NK-92 (cell line): ENCODE data around the gene SEMA4F.

Experiments used
- DNase-seq: peaks from one replicate; lab custom pipeline; 2025; ENCODE audit not compliant: unreplicated experiment; lab: John Stamatoyannopoulos, UW

The SEMA4F gene

DNA sequence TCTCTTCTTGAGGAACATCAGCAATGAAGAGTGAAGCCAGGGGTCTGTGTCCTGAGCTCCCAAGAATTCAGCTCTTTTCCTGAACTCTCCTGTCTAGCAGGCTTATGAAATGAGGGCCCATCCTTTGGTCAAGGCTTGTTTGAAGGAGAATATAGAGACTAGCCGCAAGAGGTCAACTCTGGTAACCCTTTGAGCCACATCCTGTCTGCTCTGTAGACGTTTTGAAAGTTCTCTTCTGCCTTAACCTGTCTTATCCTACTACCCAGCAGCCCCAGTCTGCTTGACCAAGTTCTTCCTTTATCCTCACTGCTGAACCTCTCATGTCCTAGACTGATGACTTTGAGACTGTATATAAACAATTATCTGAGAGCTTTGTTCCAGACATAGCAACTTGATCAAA lies 5.4 kb downstream of the SEMA4F start:
- DNase-seq, result no peak

DNA sequence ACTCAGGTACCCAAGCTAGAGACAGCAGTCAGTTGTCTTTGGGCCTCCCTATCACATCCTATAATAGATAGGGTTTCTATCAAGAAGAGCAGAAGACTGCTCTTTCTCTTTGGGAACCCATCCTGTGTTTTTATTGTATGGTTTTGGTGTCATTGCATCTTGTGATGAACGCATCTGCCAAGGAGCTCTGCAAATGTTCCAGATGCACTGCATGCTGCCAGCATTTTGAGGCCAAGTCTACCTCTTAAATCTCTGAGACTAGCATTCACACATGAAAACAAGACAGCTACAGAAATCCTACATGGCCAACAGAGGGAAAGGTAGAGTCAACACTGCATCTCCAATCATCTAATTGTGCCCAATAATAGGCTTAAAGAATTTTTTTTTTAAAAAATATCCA lies 14.0 kb downstream of the SEMA4F start:
- DNase-seq, result no peak

DNA sequence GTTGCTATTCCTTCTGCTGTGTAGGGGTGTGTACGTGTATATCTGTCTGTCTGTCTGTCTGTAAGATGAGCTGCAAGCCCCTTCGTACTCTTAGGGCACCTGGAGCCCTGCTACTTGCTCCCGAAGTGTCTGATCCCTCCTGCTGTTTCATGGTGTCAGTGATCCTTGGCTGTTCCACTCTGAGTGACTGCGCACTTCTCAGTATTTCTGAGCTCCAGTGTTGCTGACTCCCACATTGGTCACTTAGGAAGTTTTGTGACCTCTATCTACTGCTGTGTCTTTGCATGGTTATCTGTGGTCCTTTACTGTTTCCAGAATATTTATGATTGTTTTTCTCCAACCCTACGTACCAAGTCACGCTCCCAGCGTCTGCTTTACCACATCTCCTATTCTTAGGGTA lies 16.2 kb downstream of the SEMA4F start:
- no peak for DNase-seq

DNA sequence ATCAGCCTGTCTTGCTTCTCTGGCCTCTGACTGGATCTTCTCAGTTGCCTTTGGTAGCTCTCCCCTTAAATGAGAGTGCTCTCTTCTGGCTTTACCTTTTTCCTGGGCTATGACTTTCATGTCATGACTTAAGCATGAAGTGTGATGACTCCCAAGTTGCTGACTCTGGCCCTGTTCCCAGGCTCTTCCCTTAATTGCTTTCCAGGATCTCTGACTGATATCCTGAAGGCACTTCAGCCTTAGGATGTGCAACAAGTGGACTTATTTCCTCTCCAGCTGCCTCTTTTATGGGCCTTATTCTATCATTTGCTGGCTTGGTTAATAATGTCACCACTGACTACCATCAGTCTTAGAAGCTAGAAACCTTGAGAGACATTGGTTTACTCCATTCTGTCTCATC lies 17.4 kb downstream of the SEMA4F start:
- no peak for DNase-seq

DNA sequence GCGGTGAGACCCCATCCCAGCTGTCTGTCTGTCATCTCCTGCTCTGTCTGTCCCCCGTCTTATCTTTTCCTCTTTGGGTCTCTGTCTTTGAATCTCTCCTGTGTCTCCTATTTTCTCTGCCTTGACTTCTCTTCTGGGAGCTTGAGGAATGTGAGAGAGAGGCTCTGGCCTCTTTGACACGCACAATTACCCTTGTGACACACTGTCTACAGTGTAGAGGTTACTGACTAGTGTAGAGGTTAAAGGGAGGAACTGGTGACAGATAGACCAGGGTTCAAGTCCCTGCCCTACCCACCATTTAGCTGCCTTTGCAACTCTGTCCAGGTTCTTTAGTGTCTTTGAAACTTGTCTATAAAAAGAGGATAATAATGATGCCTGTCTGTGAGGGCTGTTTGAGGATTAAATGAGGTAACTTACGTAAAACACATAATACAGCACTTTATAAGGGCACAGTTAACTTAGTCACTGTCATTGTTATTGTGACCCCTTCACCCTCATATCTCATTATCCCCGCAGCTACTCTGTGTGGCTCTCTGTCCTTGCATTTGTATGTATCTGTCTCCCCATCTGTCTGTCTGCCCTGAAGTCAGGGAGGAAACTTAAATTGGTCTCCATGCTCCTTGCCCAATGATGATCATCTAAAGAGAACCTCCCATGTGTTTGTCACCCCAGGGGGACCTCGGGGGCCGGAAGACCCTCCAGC lies 19.9 kb downstream of the SEMA4F start:
- DNase-seq, result no peak

DNA sequence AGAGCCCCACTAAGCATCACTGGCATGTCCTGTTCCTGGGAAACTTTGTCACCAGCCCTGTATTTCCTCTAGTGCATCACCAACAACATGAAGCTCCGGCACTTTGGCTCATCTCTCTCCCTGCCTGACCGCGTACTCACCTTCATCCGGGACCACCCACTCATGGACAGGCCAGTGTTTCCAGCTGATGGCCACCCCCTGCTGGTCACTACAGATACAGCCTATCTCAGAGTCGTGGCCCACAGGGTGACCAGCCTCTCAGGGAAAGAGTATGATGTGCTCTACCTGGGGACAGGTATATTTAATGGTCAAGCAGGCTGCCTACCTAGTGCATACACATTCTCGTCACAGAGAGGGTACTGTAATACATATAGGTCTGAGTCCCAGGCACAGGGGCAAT lies 21.0 kb downstream of the SEMA4F start:
- no peak for DNase-seq

DNA sequence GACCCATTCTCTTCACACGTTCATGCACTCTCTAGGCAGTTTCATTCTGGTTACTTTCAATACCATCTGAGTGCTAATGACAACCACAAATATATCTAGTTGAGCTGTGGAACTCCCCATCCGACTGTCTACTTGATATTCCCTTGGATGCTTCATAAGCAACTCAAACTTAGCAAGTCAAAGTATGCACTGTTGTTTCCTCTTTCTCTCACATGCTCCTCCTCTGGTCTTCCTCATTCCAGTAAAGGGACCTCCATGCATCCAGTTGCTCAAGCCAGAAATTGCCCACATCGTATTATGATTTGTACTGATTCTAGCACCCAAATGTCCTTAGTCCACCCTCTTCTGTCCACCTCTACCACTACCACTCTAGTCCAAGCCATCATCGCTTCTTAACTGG lies 22.3 kb downstream of the SEMA4F start:
- DNase-seq, result no peak

DNA sequence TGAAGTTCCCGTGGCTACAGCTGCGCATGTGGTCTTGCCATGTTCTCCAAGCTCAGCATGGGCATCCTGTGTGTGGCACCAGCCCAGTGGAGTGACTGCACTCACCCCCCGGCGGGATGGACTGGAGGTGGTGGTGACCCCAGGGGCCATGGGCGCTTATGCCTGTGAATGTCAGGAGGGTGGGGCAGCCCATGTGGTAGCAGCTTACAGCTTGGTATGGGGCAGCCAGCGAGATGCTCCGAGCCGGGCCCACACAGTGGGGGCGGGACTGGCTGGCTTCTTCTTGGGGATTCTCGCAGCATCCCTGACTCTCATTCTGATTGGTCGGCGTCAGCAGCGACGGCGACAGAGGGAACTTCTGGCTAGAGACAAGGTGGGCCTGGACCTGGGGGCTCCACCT lies 25.6 kb downstream of the SEMA4F start:
- no peak for DNase-seq

DNA sequence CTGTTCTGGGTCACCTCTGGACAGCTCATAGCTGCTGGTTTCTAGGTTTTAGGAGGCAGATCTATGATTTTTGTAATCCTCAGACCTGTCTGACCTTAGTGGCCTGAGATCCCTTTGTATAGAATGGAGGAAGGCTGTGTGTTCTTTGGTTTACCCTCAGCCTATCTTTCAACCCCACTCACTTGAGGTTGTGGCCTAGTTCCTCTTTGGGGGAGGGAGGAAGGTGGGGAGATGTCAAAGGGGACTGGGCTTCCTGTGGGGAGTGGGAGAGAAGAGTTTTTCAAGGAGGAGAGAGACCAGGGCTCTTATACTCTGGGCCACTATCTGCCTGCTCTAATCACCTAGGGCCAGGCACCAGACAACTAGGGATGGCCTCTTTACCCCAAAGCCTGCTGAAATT lies 28.5 kb downstream of the SEMA4F start:
- no peak for DNase-seq

DNA sequence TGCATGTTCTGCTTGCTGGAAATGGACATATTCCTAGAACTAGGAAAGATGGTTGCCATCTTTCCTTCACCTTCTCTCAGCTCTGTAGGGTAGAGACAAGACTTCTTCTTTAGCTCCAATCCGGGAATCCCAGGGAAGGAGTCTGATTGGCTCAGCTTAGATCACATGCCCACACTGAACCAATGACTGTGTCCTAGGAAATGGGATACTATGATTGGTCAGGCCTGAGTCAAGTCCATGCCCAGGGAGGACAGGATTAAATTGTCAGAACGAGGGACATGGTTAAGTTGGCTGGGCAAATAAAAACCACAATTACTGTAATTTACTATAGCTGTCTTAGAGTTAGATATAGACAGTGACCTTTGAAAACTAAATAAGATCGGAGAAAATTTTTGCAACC lies 31.4 kb downstream of the SEMA4F start:
- no peak for DNase-seq

DNA sequence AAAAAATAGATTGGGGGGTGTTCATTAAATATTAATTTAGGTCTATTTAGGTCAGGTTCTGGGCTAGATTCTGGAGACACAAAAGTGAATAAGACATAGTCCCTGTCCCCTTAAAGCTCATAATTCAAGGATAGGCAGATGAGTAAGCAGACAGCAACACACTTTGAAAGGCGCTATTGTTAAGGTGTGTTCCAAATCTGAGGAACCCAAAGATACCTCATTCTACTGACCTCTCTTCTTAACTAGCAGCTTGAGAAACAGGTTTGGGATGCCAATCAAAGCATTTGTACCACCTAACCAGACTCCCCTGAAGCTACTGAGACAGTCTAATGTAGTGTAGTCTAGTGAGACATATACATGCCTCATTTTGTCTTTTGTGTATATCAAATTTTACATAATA lies 34.8 kb downstream of the SEMA4F start:
- DNase-seq, result no peak

DNA sequence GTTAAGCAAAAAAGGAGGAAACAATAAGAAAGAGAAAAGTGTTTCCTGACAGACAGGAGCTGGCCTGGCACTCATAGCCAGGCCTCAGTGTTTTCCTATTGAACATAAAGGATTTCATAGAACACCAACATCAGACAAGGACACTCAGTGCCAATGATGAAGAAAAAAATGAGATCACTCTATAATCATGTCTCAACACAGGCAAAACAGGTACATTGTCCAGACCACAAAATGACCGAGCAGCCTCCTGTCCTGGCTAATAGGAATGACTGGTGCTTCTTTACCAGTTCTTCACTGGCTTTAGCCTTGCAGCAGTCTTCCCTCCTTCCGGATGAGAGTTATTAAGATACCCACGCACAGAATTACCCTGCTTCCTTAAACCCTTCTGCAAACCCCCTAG lies 35.6 kb downstream of the SEMA4F start:
- DNase-seq, result no peak

DNA sequence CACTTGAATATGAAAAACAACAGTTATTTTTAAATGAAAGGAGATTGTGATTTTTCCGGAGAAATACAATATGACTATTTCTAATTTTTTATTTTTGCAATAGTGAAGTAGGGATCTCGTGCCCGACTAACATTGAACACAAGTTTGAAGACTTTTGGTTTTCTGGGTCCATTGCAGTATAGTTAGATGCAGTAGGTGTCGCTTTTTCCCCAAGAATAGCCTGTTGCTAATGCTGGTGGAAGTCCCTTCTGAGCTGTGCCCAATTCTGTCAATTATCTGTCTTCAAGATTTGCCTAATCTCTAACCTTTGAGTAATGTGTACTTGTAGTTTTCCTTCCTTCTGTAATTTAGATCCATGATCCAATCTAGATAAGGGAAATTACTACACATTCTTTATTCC lies 36.5 kb downstream of the SEMA4F start:
- DNase-seq, result no peak

DNA sequence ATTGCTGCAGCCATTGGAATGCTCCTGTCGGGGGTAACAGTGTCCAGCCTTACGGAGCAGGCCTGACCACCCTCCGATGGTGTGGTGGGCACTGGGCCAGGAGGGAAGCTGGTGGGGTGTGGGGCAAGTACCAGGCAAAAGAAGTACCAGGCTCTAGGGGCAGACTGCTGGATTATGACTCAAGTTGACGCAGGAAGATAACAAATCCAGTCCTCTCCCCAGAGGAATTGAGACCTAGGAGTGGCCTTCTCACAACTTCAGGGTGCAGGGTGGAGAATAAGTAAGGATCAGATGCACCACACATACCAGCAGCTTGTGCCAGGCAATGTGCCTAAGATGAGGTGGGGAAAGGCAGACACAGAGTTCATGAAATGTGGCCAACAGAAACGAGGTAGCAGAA lies 37.9 kb downstream of the SEMA4F start:
- no peak for DNase-seq

DNA sequence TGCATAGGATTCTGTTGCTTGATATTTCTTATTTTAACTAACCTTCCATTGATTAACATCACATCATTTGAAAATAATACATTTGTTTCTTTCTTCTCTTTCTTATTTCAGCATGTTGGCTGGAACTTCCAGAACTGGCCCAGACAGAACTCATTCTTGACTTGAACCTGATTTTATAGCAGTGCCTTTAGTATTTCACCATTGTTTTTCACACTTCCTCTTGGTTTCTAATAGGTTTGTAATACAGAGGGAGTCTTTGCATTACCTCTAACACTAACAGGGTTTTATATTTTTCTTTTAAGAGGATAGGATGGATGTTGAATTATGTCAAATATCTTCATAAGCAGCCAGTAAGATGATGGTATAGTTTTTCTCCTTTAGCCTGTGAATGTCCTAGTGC lies 39.2 kb downstream of the SEMA4F start:
- no peak for DNase-seq

DNA sequence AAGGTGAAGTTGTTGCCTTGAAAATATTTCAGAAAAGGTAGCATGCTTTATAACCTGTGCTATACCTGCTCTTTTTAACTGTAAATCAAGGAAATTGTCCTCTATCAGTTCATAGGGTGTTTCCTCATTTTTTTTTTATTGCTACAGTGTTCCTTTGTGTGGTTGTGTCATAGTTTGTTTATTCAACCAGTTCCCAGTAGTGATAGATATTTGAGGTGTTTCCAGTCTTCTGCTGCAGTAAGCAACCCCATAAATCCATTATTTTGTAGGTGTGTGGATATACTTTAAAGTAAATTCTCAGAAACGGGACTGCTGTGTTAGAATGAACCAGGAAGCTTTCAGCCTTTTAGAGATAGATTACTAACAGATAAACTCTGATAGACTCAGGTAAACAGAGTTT lies 39.6 kb downstream of the SEMA4F start:
- no peak for DNase-seq

DNA sequence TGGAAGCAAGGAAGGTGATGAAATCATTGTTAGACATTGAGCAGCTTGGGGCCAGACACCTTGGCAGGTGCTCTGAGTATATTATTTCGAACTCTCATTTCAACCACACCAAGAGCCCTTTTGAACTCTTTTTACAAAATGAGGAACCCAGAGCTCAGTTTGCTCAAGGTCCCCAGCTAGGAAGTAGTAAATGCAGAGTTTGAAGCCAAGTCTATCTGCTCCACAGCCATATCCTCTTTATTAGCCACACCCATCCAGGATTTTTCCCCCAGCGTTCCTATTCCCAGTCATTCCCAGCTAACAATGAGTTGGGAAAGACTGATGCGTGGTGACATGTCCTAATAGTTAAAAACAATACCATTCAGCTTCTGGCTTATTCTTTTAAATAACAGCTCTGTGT lies 40.2 kb downstream of the SEMA4F start:
- DNase-seq, result no peak

DNA sequence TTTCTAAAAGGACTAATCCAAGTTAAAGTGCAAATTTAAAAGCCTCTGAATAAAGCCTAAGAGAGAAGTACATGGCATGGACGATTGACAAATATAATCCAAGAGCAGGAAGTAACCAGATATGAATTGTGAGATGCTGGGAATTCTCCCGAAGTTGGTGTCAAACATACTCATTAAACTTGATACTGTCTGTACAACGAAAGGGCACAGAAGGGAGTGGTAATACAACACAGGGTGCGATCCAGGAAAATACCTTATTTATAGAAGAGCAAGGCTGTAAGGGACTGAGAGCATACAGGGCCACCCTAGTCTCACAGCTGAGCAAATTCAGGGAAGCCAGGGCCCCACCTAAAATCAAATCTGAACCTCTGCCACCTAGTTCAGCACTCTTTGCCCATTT lies 41.6 kb downstream of the SEMA4F start:
- no peak for DNase-seq

DNA sequence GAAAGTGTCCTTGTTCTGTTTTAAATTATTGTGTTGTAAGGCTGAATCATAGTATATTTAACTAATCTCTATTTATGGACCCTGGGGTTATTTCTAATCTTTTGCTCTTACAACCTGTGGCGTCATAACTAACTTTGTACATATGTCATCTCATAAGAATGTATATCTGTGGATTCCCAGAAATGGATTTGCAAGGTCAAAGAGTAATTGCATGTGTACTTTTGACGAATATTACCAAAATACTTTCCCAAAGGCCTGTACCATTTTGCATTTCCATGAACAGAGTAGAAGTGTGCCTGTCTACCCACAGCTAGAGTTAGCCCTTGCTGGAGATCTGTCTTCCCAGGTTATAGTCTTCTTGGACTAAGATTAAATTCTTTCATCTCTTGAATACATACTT lies 42.8 kb downstream of the SEMA4F start:
- DNase-seq, result no peak

DNA sequence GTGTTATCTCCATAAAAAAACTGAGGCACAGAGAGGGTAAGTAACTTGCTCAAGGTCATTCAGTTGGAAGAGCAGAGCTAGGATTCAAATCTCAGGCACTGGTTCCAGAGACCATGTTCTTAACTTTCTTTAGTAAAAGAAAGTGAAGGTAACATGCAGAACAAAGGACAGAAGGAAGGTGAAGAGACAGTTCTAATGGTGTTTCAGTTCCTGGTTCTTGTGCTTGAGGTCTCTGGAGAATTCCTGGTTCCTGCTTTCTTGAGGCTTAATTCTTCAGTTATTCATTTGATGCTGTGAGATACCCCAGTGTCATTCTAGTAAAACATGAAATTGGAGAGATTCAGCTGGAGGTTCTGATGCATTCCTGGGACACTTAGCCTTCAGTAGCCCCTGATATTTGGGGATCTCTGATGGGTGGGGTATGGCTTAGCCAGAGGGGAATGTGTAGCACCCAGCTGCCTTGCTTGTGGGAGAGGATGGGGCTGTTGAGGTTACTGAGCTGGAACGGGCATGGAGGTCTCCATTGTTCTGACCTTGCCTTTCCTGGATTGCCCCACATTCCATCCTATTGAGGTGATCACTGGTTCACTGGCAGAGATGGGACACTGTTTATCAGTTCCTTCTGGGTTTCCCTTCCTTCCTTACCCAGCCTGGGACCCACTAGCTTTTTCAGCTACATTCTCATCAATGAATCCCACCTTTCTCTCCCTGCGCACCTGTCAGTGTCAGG lies 46.8 kb downstream of the SEMA4F start:
- no peak for DNase-seq

DNA sequence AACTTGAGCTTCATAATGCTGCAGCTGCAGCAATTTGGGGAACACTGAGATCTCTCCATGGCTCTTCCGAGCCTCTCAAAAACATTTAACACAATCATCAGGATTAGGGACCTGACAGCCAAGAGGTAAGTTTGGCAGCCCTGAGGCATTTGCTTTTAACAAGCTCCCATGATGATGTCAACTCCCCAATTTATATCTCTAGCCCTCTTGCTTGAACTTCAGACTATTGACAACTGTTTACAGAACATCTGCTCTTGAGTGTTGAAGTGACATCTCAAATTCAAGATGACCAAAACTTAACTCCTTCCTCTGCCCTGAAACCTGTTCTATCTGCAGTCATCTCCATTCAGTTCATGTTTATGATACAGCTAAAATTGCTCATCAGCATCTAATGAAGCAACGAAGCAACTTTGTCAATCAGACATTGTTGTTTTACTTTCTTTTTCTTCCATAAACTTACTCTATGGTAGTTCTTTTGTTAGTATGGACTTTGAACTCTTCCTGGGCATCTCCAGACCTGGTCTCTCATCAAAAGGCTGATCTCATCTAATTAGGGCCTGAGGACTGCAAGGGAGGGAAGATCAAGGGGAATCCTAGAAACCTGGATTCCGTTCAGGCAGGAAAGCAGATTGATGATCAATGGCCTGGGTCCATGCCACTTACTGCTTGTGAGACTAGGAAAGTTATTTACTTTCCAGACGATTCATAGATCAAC lies 48.1 kb downstream of the SEMA4F start:
- DNase-seq, result no peak

DNA sequence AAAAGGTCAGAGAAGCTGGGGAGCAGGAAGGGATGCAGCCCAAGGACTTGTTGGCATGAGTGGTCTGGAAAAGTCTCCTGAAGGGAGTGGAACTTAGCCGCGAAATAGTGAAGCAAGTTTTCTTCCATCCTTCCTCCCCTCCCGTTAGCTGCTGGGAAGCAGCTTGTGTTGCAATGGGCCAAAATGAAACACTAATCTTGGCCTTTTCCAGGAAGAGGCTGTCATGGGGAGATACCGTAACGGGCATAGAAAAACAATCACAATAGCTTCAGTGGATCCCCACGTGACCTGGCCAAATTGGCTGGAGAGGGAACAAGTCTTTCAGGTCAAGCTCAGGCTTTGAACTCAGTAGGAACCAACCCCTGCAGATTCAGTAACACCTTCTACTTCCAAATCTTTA lies 49.3 kb downstream of the SEMA4F start:
- no peak for DNase-seq
